GM21390 (cell line): ENCODE results near the gene SLC39A7.

Experiments used
- ATAC-seq: cut with Tn5 transposase; IDR thresholded peaks from one replicate; pipeline ENCODE4 v1.9.1; 2021; ENCODE audit not compliant: unreplicated experiment

SLC39A7 gene

DNA sequence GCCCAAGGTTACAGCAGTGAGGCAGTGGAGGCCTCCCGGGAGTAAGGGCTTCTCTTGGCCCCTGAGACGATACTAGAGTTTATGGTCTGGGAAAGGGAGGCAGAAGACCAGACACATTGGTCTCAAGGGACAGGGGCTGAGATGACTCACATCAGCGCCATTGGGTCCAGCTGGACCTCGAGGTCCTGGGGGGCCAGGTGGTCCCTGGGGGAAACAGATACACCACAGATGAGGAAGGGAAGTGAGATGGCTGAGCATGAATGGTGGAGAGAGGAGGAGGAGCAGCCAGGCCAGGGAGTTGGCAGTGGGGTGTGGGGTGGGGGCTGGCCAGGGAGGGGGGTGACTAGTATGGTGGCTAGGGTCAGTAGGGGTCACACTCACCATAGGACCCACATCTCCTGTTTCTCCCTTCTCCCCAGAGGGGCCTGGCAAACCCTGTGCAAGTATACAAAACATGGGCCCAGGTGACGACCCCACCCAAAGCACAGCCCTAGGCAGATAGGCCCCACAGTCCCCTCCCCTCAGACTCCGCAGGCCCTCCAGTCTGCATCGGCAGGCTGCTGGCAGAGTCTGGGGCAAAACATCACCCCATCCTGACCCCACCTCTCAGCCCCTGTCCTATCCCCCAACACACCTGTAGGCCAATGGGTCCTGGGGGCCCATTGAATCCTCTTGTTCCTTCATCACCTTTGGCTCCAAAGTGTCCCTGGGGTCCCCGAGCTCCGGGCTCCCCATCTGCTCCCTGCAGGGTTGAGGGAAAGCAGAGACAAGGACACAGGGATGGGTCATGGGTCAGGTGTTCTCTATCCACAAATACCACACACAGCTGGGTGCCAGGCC lies 30.3 kb upstream of the SLC39A7 start:
- ATAC-seq: no peak

- no peak for ATAC-seq
These were observed 29.4 kb upstream of the SLC39A7 start for GRCh38 chr6:33171016-33171879.

DNA sequence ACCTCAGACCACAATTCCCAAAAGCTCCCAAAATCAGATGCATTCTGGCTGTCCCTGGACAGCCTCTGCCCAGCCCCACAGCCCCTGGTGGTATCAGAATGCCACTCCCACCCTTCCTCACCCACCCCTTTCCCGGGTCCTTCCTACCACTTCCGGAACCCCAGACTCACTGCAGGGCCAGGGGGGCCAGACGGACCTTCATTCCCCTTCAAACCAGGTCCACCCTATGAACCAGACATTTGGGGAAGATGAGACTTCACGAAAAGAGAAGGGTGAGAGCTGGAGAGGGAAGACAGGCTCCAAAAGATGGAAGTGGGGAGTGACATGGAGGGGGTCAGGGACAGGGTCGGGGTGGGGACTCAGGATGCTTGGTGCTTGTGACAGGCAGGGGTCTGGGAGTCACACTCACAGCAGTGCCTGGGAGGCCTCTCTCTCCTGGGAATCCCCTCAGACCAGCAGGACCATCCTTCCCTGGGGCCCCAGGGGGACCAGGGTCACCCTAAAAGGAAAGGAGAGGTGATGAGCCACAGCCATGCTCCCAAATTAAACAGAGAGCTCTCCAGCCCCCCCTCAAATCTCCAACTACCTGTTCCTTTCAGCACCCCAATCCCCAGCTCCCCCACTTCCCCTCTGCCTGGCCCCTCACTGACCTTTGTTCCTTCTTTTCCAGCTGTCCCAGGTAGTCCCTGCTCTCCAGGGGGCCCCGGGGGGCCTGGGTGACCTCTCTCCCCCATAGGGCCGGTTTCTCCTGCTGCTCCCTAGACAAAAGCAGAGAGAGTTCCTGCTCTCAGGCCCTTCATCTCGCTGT lies 28.6 kb upstream of the SLC39A7 start:
- ATAC-seq: no peak

DNA sequence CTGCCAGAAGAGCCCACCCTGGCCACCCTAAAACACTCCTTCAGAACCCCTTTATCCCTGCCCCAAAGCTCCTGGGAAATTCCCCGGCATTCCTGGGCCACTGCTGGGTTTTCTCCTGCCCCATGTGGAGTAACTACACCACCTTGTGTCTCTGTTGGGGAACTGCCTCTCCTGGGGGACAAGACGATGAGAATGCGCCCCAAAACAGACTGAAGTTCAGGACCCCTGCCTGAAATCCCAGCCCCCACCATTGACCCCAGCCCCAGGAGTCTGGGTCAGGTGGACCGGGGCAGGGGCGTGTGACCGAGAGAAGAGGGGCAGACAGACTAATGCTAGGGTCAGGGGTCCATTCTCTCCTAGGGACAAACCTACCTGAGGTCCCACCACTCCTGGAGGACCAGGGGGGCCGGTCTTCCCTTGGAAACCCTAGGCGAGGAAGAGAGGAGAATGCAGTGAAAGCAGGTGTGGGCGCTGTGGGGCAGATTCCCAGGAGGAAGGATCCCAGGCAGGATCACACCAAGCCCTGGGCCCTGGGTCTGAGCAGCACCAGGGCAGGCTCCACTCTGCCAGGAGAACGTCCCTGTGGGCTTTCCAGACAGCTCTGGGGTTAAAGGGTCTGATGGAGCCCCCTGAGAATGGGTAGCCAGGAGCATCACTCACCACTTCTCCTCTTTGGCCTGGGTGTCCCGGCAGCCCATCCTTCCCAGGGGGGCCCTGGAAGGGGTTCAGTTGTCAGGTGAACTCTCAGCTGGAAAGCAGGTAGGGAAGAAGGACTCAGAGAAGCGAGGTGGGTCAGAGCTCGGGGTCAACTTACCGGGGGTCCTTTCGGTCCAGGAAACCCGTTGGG lies 27.8 kb upstream of the SLC39A7 start:
- no peak for ATAC-seq

DNA sequence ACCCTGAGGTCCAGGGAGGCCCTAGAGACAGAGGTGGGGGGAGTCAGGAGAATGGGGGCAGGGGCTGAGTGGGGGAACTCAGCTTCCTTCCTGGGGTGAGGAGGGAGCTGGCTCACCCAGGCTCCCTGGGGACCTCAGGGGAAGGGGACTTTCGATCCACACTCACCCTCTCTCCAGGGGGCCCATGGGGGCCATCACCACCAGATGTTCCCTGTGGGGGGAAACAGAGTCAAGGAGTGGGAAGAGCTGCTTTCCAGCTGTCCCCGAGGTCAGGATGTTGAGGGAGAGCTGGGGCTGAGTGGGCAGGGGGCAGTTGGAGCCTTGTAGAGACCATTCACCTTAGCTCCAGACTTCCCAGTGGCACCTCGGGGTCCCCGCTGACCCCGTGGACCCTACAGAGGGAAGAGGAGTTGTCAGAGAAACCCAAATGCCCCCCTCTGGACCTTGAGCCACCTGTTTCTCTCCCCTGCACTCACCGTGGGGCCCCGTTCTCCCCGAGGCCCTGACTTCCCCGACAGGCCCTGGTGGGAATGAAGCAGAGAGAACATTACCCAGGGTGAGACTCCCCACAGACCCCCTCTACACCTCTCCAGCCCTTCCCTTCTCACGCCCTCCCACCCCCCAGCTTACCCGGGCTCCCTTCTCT lies 27.0 kb upstream of the SLC39A7 start:
- ATAC-seq: no peak

DNA sequence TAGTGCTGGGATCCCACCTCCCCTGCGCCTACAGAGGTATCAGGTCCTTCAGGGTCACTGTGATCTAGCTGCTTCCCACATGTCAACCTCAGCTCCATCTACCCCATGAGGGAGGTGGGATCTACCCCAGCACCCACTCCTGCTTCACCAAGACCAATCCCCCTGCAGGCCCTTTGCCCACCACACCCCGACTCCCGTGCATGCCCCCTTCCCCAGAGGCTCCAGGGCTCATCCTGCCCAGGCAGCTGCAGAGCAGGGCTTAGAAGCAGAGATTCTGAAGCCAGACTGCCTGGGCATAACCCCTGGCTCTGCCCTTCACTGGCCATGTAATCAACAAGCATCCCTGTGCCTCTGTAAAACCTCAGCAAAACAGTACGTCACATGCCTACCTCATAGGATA lies 25.9 kb upstream of the SLC39A7 start:
- no peak for ATAC-seq

DNA sequence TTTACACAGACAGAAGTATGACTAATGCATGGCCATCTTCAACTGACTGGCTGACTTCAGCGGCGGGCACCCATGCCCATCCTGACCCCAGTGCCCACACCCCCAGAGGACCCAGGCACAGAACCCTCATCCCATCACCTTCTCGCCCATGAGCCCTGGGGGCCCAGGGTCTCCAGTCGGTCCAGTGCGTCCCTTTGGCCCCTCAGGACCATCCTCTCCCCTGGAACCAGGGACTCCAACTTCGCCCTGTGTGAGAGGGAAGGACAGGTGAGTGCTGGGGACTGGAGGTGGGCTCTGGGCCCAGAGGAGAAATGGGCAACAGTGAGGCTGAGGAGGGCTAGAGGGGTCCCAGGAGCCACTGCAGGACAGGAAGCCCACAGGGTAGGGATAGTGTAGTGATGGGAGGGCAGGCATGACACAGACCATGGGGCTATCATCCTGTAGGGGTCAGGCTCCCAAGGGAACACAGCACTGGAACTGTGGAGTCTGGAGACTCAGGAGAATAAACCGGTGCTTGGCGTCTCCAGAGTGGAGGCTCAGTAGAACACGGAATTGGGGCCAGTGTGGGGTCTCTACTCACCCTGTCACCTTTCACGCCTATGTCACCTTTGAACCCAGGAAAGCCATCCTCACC lies 25.1 kb upstream of the SLC39A7 start:
- ATAC-seq: no peak

DNA sequence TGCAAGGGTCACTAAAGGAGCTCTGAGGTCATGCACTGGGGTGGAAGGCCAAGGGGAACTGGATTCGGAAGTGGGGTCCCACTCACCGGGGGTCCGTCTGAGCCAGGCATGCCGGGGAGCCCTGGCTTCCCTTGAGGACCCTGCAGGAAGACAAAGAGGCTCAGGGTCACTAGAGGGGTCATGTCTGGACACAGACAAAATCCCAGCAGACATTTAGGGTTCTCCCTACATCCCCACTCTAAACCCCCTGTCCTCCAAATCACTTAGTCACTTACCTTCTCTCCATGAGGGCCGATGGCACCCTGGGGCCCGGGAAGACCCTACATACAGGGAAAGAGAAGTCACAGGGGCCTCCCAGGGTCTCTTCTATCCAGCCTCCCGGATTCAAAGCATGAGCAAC lies 23.8 kb upstream of the SLC39A7 start:
- ATAC-seq: no peak

- ATAC-seq: no peak
These were observed 22.9 kb upstream of the SLC39A7 start for GRCh38 chr6:33177552-33178446.

DNA sequence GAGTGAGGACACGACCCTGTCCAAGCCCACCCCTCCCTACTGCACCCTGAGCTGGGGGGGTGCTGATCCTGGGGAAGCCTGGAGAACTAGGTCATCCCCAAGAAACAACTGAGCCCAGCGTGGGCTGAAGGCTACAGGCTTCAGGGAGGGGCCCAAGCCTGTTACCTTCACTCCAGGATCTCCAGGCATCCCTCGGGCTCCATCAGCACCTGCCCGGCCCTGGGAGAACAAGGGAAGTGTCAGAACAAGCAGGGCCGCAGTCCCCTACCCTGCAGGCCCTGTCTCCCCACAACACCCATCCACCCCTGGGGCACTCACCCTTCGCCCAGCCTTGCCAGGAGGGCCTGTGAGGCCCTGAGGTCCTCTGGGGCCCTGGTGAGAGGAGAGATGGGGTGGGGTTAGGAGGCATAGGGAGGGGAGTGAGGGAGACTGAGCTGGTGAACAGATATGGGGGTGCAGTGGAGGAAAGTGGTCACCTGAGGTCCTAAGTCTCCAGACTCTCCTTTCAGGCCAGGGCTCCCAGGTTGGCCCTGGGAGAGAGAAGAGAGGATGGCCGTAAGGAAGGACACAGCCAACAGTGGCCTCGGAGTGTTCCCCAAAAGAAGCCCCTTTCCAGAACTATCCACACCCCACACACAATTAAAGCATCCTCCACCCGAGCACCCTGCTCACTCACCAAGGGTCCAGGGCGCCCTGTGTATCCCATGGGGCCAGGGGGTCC lies 21.8 kb upstream of the SLC39A7 start:
- no peak for ATAC-seq

DNA sequence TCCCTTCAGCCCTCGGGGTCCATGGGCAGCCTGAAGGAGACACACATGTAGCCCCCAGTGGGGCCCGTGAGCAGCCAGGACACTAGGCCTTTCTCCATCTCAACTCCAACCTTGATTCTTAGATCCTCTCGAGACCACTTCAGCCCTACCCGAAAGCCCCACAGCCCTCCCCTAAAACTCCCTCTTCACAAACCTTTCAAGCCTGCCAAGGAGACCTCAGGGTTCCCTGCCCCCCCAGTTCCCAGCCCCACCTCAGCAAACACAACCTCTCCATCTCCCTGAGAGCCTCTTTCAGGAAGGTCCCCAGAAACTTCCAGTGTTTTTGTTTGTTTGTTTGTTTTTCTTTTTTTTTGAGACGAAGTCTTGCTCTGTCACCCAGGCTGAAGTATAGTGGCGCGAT lies 19.5 kb upstream of the SLC39A7 start:
- ATAC-seq: no peak

DNA sequence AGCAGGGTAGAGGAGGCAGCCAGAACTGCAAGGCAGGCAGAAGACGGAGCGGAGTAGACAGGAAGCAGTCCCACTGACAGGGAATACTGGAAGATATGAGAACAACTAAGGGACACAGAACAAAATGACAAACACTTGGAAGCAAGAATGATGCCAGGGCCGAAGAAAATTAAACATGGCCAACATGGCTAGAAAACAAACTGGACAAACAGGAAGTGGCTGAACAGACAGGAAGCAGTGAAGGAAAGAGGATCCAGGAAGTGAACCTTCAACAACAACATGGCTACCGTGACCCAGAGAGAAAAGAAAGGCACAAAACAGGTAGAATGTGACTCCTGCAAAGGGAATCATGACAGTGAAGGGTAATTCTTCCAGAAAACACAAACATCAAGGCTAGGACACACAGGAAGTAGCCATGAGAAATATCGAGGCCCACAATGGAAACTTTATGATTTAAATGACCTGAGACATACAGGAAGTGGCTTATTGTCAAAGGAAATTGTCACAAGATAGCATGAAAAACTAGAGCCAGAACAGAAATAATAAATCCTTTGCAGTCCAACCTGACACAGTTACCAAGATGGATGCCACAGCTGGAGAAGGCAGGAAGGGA lies 17.5 kb upstream of the SLC39A7 start:
- ATAC-seq: no peak

- no peak for ATAC-seq
These were observed 15.5 kb upstream of the SLC39A7 start for GRCh38 chr6:33185190-33185589.

DNA sequence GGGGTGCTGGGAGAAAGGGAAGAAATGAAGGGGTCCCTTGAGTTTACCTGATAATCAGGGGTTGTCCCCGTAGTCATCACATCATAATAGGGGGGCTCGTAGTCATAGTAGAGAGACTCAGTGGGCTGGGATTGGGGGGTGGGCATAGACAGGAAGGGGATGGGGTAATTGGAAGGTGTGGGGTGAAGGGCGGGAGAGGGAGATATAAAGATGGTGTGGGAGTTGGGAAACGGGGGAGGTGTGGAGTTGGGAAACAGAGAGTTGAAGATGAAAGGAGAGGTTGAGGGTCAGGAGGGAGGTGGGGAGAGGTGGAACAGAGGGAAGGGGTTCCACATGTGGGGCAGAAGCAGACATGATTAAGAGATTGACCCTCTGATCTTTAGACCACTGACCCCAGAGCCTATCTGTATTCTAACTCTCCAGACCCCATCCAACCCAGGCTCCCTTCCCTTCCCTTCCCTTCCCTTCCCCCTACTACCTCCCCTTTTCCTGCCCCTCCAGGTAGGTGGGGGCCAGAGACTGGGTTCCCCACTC lies 14.9 kb upstream of the SLC39A7 start:
- no peak for ATAC-seq

GRCh38 chr6:33187809-33188208 lies 12.9 kb upstream of the SLC39A7 start:
- no peak for ATAC-seq

- no peak for ATAC-seq
These were observed 11.5 kb upstream of the SLC39A7 start for GRCh38 chr6:33189164-33189563.
